ENCODE data around the gene STAT2.

DNA sequence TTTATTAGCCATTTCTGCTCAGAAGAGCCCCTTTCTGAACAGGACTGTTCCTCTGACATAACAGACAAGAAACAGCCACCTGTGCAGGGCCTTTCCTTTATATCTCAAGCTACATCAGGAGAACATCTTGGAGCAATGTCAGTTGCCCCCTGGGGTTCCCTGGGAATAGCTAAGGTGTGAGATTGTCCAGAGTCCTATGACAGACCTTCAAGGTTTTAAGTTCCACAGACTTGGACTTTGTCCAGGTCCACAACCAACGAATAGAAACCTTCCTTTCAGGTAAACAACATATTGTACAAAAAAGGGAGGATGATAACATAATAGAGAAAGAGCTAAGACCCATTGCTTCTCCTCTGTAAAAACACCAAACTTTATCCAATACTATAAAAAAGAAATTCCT, 18.3 kb downstream of the STAT2 start:
- TF ChIP-seq, protein P1, sequence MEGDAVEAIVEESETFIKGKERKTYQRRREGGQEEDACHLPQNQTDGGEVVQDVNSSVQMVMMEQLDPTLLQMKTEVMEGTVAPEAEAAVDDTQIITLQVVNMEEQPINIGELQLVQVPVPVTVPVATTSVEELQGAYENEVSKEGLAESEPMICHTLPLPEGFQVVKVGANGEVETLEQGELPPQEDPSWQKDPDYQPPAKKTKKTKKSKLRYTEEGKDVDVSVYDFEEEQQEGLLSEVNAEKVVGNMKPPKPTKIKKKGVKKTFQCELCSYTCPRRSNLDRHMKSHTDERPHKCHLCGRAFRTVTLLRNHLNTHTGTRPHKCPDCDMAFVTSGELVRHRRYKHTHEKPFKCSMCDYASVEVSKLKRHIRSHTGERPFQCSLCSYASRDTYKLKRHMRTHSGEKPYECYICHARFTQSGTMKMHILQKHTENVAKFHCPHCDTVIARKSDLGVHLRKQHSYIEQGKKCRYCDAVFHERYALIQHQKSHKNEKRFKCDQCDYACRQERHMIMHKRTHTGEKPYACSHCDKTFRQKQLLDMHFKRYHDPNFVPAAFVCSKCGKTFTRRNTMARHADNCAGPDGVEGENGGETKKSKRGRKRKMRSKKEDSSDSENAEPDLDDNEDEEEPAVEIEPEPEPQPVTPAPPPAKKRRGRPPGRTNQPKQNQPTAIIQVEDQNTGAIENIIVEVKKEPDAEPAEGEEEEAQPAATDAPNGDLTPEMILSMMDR (conservative IDR thresholded peaks at IDR 0.05; ENCODE audit: low read length), result no peak
- TF ChIP-seq EZH2phosphoT487 (IDR thresholded peaks at IDR 0.05; ENCODE audit: borderline replicate concordance), result no peak

All from Loucy (cell line).